IMR-90 (cell line): ENCODE data around the gene SCYL2. TPM values are rescaled to one million over a fixed set of nuclear protein-coding genes. Genes with fewer than 3 reads are reported as not detected.

Experiments used
- ATAC-seq: fragments of 200-7000 bp; cut with Tn5 transposase; 2 replicates; pipeline ENCODE4 v1.9.1; 2020; ENCODE audit warnings: low read depth, mild to moderate bottlenecking, moderate library complexity
- BruUV-seq: library from RNA; stranded (reverse); fragments of 400-500 nt; replicated peaks from 2 replicates; lab custom pipeline; 2021; lab: Mats Ljungman, UMichigan
- CTCF ChIA-PET: fragments of 300-600 bp; formaldehyde crosslinking; extraction: SDS; loops from one replicate; lab custom pipeline; 2021; ENCODE audit warnings: antibody characterized with exemption; lab: Yijun Ruan, JAX
- POLR2A ChIA-PET: fragments of 300-600 bp; sonication (Branson Sonifier 250); formaldehyde crosslinking; loops from one replicate; lab custom pipeline; 2022; ENCODE audit warnings: antibody characterized with exemption; ENCODE audit not compliant: unreplicated experiment; lab: Charles Lee
- DNase-seq: peaks from one replicate; pipeline ENCODE4 v3.0.0; 2013
- H2AFZ ChIP-seq: replicated peaks from 2 replicates; pipeline ENCODE3; 2013; ENCODE audit warnings: low read length, mild to moderate bottlenecking; ENCODE audit not compliant: poor library complexity
- H2AK5ac ChIP-seq: 2 replicates; pipeline ENCODE4 v1.6.1; 2013; ENCODE audit warnings: low read depth, low read length, inconsistent platforms
- H2AK9ac ChIP-seq: replicated peaks from 2 replicates; pipeline ENCODE3; 2013; ENCODE audit warnings: mild to moderate bottlenecking, low read depth, low read length, moderate library complexity; ENCODE audit not compliant: poor library complexity
- H2BK120ac ChIP-seq: 2 replicates; pipeline ENCODE4 v1.6.1; 2013; ENCODE audit warnings: low read depth, low read length, inconsistent platforms
- H2BK15ac ChIP-seq: 3 replicates; pipeline ENCODE4 v1.6.1; 2013; ENCODE audit warnings: low read depth, low read length, inconsistent platforms
- H2BK20ac ChIP-seq: 2 replicates; pipeline ENCODE4 v1.6.1; 2013; ENCODE audit warnings: low read depth, mild to moderate bottlenecking, inconsistent platforms, low read length, moderate library complexity
- H2BK5ac ChIP-seq: 2 replicates; pipeline ENCODE4 v1.6.1; 2013; ENCODE audit warnings: mild to moderate bottlenecking, low read depth, low read length, inconsistent platforms; ENCODE audit not compliant: poor library complexity, severe bottlenecking
- H3K14ac ChIP-seq: replicated peaks from 2 replicates; pipeline ENCODE4 v1.6.1; 2013; ENCODE audit warnings: low read depth, low read length, inconsistent platforms
- H3K18ac ChIP-seq: 2 replicates; pipeline ENCODE4 v1.6.1; 2013; ENCODE audit warnings: low read depth, low read length, control low read depth
- H3K23ac ChIP-seq: 2 replicates; pipeline ENCODE4 v1.6.1; 2013; ENCODE audit warnings: low read depth, low read length, inconsistent platforms
- H3K27ac ChIP-seq: 2 replicates; pipeline ENCODE4 v1.5.1; 2013; ENCODE audit warnings: mild to moderate bottlenecking, control low read depth, low read length; ENCODE audit not compliant: insufficient read depth
- H3K27me3 ChIP-seq: 2 replicates; pipeline ENCODE4 v1.6.1; 2013; ENCODE audit warnings: low read length; ENCODE audit not compliant: control insufficient read depth, insufficient read depth
- H3K36me3 ChIP-seq: 2 replicates; pipeline ENCODE4 v1.6.1; 2013; ENCODE audit warnings: low read length, mixed read lengths; ENCODE audit not compliant: control insufficient read depth, insufficient read depth
- H3K4ac ChIP-seq: 2 replicates; pipeline ENCODE4 v1.6.1; 2013; ENCODE audit warnings: low read depth, low read length, inconsistent platforms
- H3K4me1 ChIP-seq: 2 replicates; pipeline ENCODE4 v1.6.1; 2013; ENCODE audit warnings: low read length, mixed read lengths; ENCODE audit not compliant: control insufficient read depth, insufficient read depth
- H3K4me2 ChIP-seq: 2 replicates; pipeline ENCODE4 v1.6.1; 2013; ENCODE audit warnings: low read depth, mild to moderate bottlenecking, control low read depth, low read length, moderate library complexity
- H3K4me3 ChIP-seq: 2 replicates; pipeline ENCODE4 v1.5.1; 2013; ENCODE audit warnings: low read depth, mild to moderate bottlenecking, control low read depth, low read length, moderate library complexity; ENCODE audit not compliant: insufficient read depth
- H3K56ac ChIP-seq: 2 replicates; pipeline ENCODE4 v1.6.1; 2013; ENCODE audit warnings: low read length, inconsistent platforms; ENCODE audit not compliant: insufficient read depth; ENCODE audit errors: extremely low read depth
- H3K79me1 ChIP-seq, 2 experiments: 2 replicates each; pipeline ENCODE4 v1.6.1; 2013; ENCODE audit warnings: low read length in 2 of 2, inconsistent platforms in 1 of 2, low read depth in 1 of 2
- H3K9ac ChIP-seq: 2 replicates; pipeline ENCODE4 v1.6.1; 2013; ENCODE audit warnings: low read depth, low read length, control low read depth
- H3K9me1 ChIP-seq: 2 replicates; pipeline ENCODE4 v1.6.1; 2013; ENCODE audit warnings: low read length, inconsistent platforms; ENCODE audit not compliant: insufficient read depth
- H3K9me3 ChIP-seq: 2 replicates; pipeline ENCODE4 v1.6.1; 2013; ENCODE audit warnings: low read length; ENCODE audit not compliant: control insufficient read depth, insufficient read depth
- H4K20me1 ChIP-seq: 2 replicates; pipeline ENCODE4 v1.6.1; 2013; ENCODE audit warnings: low read length, inconsistent platforms; ENCODE audit not compliant: insufficient read depth
- H4K5ac ChIP-seq: 2 replicates; pipeline ENCODE4 v1.6.1; 2013; ENCODE audit warnings: mild to moderate bottlenecking, low read depth, low read length, control low read depth
- H4K8ac ChIP-seq, 2 experiments: 2 replicates each; pipeline ENCODE4 v1.6.1; 2013; ENCODE audit warnings: low read depth in 2 of 2, low read length in 2 of 2, control low read depth in 1 of 2, inconsistent platforms in 1 of 2
- H4K91ac ChIP-seq: 2 replicates; pipeline ENCODE4 v1.6.1; 2013; ENCODE audit warnings: low read depth, low read length, inconsistent platforms; ENCODE audit not compliant: insufficient read depth
- CEBPB ChIP-seq: IDR thresholded peaks from 2 replicates; pipeline ENCODE4 v1.6.1; 2012; ENCODE audit warnings: low read depth, low read length, improper control_type of control experiment
- POLR2A ChIP-seq: IDR thresholded peaks from 2 replicates; pipeline ENCODE4 v1.6.1; 2012; ENCODE audit warnings: mild to moderate bottlenecking, low read depth, low read length
- dilution Hi-C: fragments of 300-500 bp; cut with HindIII; formaldehyde crosslinking; loops from one replicate; pipeline ENCODE4 v1.14.3; 2018; ENCODE audit warnings: low sequenced_read_pairs; ENCODE audit not compliant: unreplicated experiment
- in situ Hi-C: fragments of 300-500 bp; cut with MboI; formaldehyde crosslinking; loops from 3 replicates; pipeline ENCODE4 v1.14.3; 2019; ENCODE audit warnings: low sequenced_read_pairs, inconsistent platforms, mixed read lengths
- intact Hi-C: fragments of 100-400 bp; cut with micrococcal nuclease; formaldehyde crosslinking; loops from 2 replicates; pipeline ENCODE4 v1.10.0; 2022
- polyA plus RNA-seq, 3 experiments: library from polyadenylated mRNA; depleted of rRNA; stranded (reverse); fragments of >200 nt; gene quantifications; 2 replicates each; pipeline ENCODE4 v1.2.3, GENCODE V29; 2012; ENCODE audit warnings: low replicate concordance in 1 of 3
- total RNA-seq: library from RNA; depleted of rRNA; stranded (reverse); fragments of >200 nt; gene quantifications from 2 replicates; pipeline ENCODE4 v1.2.3, GENCODE V29; 2012

The SCYL2 gene
- total and polyA plus RNA-seq, 2 of the 4 experiments (the other 2 are of a cell fraction), result 15.3 to 52.0 TPM

- H2AK9ac ChIP-seq, result no peak overlapping the region
- no peaks in the 10 kb centered on the region for H3K36me3 ChIP-seq
- H3K4me1 ChIP-seq, result no peaks in the 10 kb centered on the region
- H2BK15ac ChIP-seq, result no peak overlapping the region
- H2BK5ac ChIP-seq, result no peak overlapping the region
- ChIA-PET POLR2A (no interaction called here), CTCF (interaction anchor here (1.0 kb wide), 1 partner anchor 74 kb away, joined by 3 read pairs; no protein-coding TSS in a partner anchor)
- no peak overlapping the region for H3K23ac ChIP-seq
- H3K9me3 ChIP-seq, result no peaks in the 10 kb centered on the region
- H2BK120ac ChIP-seq, result no peak overlapping the region; the same call in 1 of the 2 replicates
- H3K27ac ChIP-seq, result no peak overlapping the region
- H2AFZ ChIP-seq, result no peak overlapping the region
- no peak overlapping the region for H3K4me3 ChIP-seq
- 0 out of 2 replicates have a peak, but pooled peaks have one; percentile 5 for TF ChIP-seq CEBPB
- no peak for TF ChIP-seq POLR2A
- BruUV-seq, result no TSS peak
- peak; percentile 81 for ATAC-seq
- H2BK20ac ChIP-seq, result no peak overlapping the region
- no peaks in the 10 kb centered on the region for H4K20me1 ChIP-seq
- dilution Hi-C loops, result no loop called here
- in situ Hi-C loops, result loop anchor here (10.0 kb wide), 1 partner anchor 486 kb away; no protein-coding TSS in a partner anchor
- no peak overlapping the region for H3K18ac ChIP-seq
- no peak overlapping the region for H2AK5ac ChIP-seq
- no peaks in the 10 kb centered on the region for H3K79me1 ChIP-seq
- H3K9me1 ChIP-seq, result no peaks in the 10 kb centered on the region
- no peak overlapping the region for H4K5ac ChIP-seq
- H3K4me2 ChIP-seq, result no peak overlapping the region
- H3K14ac ChIP-seq, result no peak overlapping the region
- no peak overlapping the region for H4K8ac ChIP-seq
- H3K27me3 ChIP-seq, result no peaks in the 10 kb centered on the region
- no peak overlapping the region for H3K9ac ChIP-seq
- peak; percentile 45 for DNase-seq
- intact Hi-C loops, result loop anchor here (10.0 kb wide), 1 partner anchor 1684 kb away; no protein-coding TSS in a partner anchor
- no peak overlapping the region for H3K4ac ChIP-seq
- no peak overlapping the region for H4K91ac ChIP-seq
- H3K56ac ChIP-seq, result no peak overlapping the region
Measured at GRCh38 chr12:100248886-100249285, 18.1 kb upstream of the SCYL2 start.
